Measurements from ENCODE around the gene ITPRIPL2. TPM values are rescaled to one million over a fixed set of nuclear protein-coding genes. Genes with fewer than 3 reads are reported as not detected.

Gene ITPRIPL2
- total and polyA plus RNA-seq, 3 donors from 2014 or later, result 8.5 to 24.6 (median 15.7) TPM

DNA sequence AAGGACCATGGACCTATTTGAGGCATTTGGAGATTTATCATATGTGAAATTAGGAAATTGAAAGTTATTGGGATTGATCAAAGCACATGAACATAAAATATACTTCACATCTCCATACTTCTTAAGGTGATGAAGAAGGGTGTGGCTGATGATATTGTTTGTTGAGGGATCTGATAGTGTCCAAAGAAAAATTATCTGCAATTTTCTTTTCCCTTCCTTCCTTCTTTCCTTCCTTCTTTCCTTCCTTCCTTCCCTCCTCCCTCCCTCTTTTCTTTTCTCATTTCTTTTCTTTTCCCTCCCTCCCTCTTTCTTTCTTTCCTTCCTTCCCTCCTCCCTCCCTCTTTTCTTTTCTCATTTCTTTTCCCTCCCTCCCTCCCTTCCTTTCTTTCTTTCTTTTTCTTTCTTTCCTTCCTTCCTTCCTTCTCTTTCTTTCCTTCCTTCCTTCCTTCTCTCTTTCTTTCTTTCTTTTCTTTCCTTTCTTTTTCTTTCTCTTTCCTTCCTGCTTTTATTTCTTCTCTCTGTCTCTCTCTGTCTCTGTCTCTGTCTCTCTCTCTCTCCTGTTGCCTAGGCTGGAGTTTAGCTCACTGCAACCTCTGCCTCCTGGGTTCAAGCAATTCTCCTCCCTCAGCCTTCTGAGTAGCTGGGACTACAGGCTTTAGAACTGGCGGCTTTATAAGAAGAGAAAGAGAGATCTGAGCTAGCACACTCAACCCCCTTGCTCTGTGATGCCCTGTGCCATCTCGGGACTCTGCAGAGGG, 20.9 kb upstream of the ITPRIPL2 start:
- no peaks in the 10 kb centered on the region for H3K27me3 ChIP-seq
- no peak overlapping the region for H3K4me3 ChIP-seq
- WGBS, 2 donors, result 67 to 79% methylated on average over 2 of the region's 2 CpGs
- no peaks in the 10 kb centered on the region for H3K4me1 ChIP-seq
- intact Hi-C loops (cut with DNase I; ENCODE audit: low total_unique reads), result no loop called here
- no peaks in the 10 kb centered on the region for H3K36me3 ChIP-seq (ENCODE audit: low read depth, missing control alignments)
- no peak for TF ChIP-seq POLR2A (IDR thresholded peaks at IDR 0.05)
- TF ChIP-seq, protein P1, sequence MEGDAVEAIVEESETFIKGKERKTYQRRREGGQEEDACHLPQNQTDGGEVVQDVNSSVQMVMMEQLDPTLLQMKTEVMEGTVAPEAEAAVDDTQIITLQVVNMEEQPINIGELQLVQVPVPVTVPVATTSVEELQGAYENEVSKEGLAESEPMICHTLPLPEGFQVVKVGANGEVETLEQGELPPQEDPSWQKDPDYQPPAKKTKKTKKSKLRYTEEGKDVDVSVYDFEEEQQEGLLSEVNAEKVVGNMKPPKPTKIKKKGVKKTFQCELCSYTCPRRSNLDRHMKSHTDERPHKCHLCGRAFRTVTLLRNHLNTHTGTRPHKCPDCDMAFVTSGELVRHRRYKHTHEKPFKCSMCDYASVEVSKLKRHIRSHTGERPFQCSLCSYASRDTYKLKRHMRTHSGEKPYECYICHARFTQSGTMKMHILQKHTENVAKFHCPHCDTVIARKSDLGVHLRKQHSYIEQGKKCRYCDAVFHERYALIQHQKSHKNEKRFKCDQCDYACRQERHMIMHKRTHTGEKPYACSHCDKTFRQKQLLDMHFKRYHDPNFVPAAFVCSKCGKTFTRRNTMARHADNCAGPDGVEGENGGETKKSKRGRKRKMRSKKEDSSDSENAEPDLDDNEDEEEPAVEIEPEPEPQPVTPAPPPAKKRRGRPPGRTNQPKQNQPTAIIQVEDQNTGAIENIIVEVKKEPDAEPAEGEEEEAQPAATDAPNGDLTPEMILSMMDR (IDR thresholded peaks at IDR 0.05), result no peak
- DNase-seq, result no peak
- H3K9me3 ChIP-seq, result no peaks in the 10 kb centered on the region
- H3K27ac ChIP-seq, result no peak overlapping the region

DNA sequence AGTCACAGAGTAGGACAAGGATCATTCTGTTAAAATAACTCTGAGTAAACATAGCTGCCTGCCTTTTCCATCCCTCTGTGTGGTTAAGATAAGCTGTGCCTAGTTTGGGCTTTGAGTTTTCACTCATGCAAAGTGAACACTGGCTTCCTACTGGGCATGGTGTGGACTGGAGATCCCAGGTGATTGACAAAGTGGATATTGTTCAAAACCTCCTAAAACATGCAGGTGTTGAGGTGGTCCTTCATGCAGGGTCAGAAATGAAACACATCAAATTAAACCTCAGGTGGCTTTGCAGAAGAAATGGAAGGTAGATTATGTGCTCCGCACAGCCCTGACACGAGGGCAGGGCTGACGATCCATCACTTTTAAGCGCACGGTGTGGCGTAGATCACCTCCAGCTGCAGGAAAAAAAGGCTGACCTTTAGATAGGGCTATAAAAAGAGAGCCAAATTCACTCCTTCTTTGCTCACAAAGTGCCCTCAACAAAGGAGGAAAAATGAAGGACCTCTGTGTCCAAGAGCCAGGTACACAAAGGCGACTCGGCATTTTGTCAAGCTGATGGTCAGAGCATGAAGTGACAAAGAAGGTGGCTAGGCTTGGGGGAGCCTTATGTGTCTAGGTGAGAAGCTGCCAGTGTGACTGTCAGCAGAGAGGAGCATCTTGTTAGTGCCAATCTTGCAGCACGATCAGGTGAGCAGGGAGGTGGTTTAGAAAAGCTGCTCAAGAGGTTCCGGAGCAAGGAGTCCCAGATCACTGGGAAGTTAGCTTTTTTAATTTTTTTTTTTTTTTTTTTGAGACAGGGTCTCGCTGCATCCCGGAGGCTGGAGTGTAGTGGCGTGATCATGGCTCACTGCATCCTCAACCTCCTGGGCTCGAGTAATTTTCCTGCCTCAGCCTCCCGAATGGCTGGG, 19.9 kb upstream of the ITPRIPL2 start:
- DNase-seq, result no peak
- WGBS, 2 donors, result 79% methylated on average over 15 of the region's 15 CpGs
- intact Hi-C loops (cut with DNase I; ENCODE audit: low total_unique reads), result no loop called here
- no peaks in the 10 kb centered on the region for H3K4me1 ChIP-seq
- H3K4me3 ChIP-seq, result no peak overlapping the region
- TF ChIP-seq, protein P1 (IDR thresholded peaks at IDR 0.05), result no peak
- TF ChIP-seq POLR2A (IDR thresholded peaks at IDR 0.05), result no peak
- H3K27ac ChIP-seq, result no peak overlapping the region
- H3K9me3 ChIP-seq, result no peaks in the 10 kb centered on the region
- no peaks in the 10 kb centered on the region for H3K27me3 ChIP-seq
- no peaks in the 10 kb centered on the region for H3K36me3 ChIP-seq (ENCODE audit: low read depth, missing control alignments)

DNA sequence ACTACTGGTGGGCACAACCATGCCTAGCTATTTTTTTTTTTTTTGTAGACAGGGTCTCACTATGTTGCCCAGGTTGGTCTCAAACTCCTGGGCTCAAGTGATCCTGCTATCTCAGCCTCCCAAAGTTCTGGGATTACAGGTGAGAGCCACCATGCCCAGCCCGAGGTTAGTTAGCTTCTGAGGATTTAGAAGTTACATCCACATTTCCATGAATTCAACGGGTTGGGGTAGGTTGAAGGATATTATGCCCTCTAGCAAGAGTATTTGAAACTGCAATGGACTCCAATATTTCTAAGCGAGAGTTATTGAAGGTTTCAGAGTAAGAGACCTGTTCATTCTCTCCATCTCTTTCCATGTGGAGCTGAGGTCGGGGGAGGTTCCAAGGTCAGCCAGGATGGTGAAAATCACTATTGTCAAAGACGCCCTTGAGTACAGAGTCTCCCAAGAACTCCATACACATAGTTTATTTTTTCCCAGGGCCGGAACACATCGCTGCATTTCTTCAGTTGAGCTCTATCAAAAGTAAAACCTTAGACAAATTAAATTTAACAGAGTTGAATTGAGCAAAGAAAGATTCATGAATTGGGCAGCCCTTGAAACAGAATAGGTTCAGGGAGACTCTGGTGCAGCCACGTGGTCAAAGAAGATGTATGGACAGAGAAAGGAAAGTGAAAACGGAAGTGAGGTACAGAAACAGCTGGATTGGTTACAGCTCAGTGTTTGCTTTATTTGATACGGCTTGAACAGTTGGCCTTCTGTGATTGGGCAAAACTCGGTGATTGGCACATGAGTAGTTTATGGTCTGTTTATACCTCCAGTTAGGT, 19.0 kb upstream of the ITPRIPL2 start:
- no peaks in the 10 kb centered on the region for H3K27me3 ChIP-seq
- WGBS, 2 donors, result 69 to 75% methylated on average over 11 of the region's 11 CpGs
- H3K4me1 ChIP-seq, result no peaks in the 10 kb centered on the region
- H3K27ac ChIP-seq, result no peak overlapping the region
- intact Hi-C loops (cut with DNase I; ENCODE audit: low total_unique reads), result no loop called here
- TF ChIP-seq, protein P1 (IDR thresholded peaks at IDR 0.05), result peak in 1 of 3 experiments; percentile 18
- no peak for TF ChIP-seq POLR2A (IDR thresholded peaks at IDR 0.05)
- no peak overlapping the region for H3K4me3 ChIP-seq
- H3K9me3 ChIP-seq, result no peaks in the 10 kb centered on the region
- no peaks in the 10 kb centered on the region for H3K36me3 ChIP-seq (ENCODE audit: low read depth, missing control alignments)
- no peak for DNase-seq

DNA sequence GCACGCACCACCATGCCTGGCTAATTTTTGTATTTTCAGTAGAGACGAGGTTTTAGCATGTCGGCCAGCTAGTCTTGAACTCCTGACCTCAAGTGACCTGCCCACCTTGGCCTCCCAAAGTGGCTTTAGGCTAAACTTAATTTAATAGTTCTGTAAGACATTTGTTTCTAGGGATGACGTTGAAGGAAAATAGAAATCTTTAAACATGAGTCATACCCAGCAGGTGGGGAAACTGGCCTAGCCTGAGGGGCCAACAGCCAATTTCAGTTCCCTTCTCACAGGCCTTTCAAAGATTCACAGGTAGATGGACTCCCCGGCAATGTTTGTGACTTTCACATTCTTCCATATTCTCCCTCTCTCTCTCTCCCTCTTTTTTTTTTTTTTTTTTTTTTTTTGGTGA, 18.1 kb upstream of the ITPRIPL2 start:
- H3K9me3 ChIP-seq, result no peaks in the 10 kb centered on the region
- TF ChIP-seq, protein P1 (IDR thresholded peaks at IDR 0.05), result no peak
- TF ChIP-seq POLR2A (IDR thresholded peaks at IDR 0.05), result no peak
- 88% methylated on average over 5 of the region's 5 CpGs for WGBS, 2 donors
- H3K27ac ChIP-seq, result no peak overlapping the region
- no peaks in the 10 kb centered on the region for H3K27me3 ChIP-seq
- H3K36me3 ChIP-seq (ENCODE audit: low read depth, missing control alignments), result no peaks in the 10 kb centered on the region
- no peak overlapping the region for H3K4me3 ChIP-seq
- intact Hi-C loops (cut with DNase I; ENCODE audit: low total_unique reads), result no loop called here
- DNase-seq, result no peak
- H3K4me1 ChIP-seq, result no peaks in the 10 kb centered on the region

Data from testis (tissue), 3 donors.